GM19025 (cell line): Measurements from ENCODE around the gene STMND1.
"Not testable (repeated sequence)": the region's sequence is repeated elsewhere in the genome, so short reads cannot be mapped to it uniquely, and the experiment has no call there.

Experiments
- ATAC-seq: cut with Tn5 transposase; IDR thresholded peaks from one replicate; pipeline ENCODE4 v1.9.1; 2021; ENCODE audit warnings: mild to moderate bottlenecking, low read depth, moderate library complexity; ENCODE audit not compliant: unreplicated experiment

STMND1 gene

GRCh38 chr6:17101422-17102257, at the start of gene STMND1:
Gene STMND1 (plus strand): TSS chr6:17102050. CDS start chr6:17102258, 208 bp downstream.
- no peak for ATAC-seq

- no peak for ATAC-seq
Observed at GRCh38 chr6:17054647-17055046, 47.2 kb upstream of the STMND1 start.

GRCh38 chr6:17057322-17057721, 44.5 kb upstream of the STMND1 start:
- no peak for ATAC-seq

- no peak for ATAC-seq
Observed at GRCh38 chr6:17058550-17058949, 43.3 kb upstream of the STMND1 start.

GRCh38 chr6:17059022-17059421, 42.8 kb upstream of the STMND1 start:
- no peak for ATAC-seq

- no peak for ATAC-seq
Observed at GRCh38 chr6:17059850-17060249, 42.0 kb upstream of the STMND1 start.

- no peak for ATAC-seq
Observed at GRCh38 chr6:17061097-17061496, 40.8 kb upstream of the STMND1 start.

- no peak for ATAC-seq
Observed at GRCh38 chr6:17062871-17063440, 38.9 kb upstream of the STMND1 start.

- no peak for ATAC-seq
Observed at GRCh38 chr6:17064975-17065374, 36.9 kb upstream of the STMND1 start.

GRCh38 chr6:17066610-17067009, 35.2 kb upstream of the STMND1 start:
- no peak for ATAC-seq

GRCh38 chr6:17068972-17069371, 32.9 kb upstream of the STMND1 start:
- not testable (repeated sequence) for ATAC-seq

GRCh38 chr6:17070400-17070799, 31.4 kb upstream of the STMND1 start:
- not testable (repeated sequence) for ATAC-seq

GRCh38 chr6:17073596-17073995, 28.3 kb upstream of the STMND1 start:
- ATAC-seq: not testable (repeated sequence)

GRCh38 chr6:17081273-17081672, 20.6 kb upstream of the STMND1 start:
- no peak for ATAC-seq

- ATAC-seq: no peak
Observed at GRCh38 chr6:17081860-17082508, 19.9 kb upstream of the STMND1 start.

- no peak for ATAC-seq
Observed at GRCh38 chr6:17083397-17083796, 18.5 kb upstream of the STMND1 start.

GRCh38 chr6:17086469-17086868, 15.4 kb upstream of the STMND1 start:
- no peak for ATAC-seq

- no peak for ATAC-seq
Observed at GRCh38 chr6:17088091-17088611, 13.7 kb upstream of the STMND1 start.

GRCh38 chr6:17091122-17091521, 10.7 kb upstream of the STMND1 start:
- no peak for ATAC-seq

- no peak for ATAC-seq
Observed at GRCh38 chr6:17093686-17094085, 8.2 kb upstream of the STMND1 start.

- ATAC-seq: no peak
Observed at GRCh38 chr6:17096096-17096495, 5.8 kb upstream of the STMND1 start.
